ENCODE results near the gene RNF19B. TPM values are rescaled to one million over a fixed set of nuclear protein-coding genes. Genes with fewer than 3 reads are reported as not detected.

RNF19B gene
- total and polyA plus RNA-seq, 10 of the 15 experiments (the other 5 are each of a cell fraction or from before 2014, with no cell fraction given) = 2.8 to 32.6 (median 16.6) TPM

DNA sequence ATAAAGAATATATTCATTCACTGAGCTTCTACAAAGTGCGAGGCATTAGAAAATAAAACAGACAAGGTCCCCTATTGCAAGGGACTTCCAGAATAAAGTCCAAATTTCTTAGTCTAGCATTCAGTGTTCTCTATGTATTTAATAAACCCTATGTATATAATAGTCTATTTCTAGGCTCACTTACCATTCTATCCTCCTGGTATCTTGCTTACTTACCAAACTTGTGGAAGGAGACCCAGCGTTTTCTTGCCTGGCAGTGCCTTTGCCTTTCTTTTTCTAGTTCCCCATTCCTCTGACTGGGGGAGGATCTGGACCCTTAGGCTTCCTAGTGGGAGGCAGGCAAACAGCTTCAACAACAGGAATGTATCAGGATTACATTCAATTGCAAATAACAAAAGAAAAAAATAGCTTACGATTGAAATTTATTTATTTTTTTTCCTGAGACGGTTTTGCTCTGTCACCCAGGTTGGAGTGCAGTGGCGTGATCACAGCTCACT, 690 bp upstream of the RNF19B start (continued):
- TF ChIP-seq, protein P1, sequence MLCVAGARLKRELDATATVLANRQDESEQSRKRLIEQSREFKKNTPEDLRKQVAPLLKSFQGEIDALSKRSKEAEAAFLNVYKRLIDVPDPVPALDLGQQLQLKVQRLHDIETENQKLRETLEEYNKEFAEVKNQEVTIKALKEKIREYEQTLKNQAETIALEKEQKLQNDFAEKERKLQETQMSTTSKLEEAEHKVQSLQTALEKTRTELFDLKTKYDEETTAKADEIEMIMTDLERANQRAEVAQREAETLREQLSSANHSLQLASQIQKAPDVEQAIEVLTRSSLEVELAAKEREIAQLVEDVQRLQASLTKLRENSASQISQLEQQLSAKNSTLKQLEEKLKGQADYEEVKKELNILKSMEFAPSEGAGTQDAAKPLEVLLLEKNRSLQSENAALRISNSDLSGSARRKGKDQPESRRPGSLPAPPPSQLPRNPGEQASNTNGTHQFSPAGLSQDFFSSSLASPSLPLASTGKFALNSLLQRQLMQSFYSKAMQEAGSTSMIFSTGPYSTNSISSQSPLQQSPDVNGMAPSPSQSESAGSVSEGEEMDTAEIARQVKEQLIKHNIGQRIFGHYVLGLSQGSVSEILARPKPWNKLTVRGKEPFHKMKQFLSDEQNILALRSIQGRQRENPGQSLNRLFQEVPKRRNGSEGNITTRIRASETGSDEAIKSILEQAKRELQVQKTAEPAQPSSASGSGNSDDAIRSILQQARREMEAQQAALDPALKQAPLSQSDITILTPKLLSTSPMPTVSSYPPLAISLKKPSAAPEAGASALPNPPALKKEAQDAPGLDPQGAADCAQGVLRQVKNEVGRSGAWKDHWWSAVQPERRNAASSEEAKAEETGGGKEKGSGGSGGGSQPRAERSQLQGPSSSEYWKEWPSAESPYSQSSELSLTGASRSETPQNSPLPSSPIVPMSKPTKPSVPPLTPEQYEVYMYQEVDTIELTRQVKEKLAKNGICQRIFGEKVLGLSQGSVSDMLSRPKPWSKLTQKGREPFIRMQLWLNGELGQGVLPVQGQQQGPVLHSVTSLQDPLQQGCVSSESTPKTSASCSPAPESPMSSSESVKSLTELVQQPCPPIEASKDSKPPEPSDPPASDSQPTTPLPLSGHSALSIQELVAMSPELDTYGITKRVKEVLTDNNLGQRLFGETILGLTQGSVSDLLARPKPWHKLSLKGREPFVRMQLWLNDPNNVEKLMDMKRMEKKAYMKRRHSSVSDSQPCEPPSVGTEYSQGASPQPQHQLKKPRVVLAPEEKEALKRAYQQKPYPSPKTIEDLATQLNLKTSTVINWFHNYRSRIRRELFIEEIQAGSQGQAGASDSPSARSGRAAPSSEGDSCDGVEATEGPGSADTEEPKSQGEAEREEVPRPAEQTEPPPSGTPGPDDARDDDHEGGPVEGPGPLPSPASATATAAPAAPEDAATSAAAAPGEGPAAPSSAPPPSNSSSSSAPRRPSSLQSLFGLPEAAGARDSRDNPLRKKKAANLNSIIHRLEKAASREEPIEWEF (IDR thresholded peaks at IDR 0.05; ENCODE audit: insufficient replicate concordance, low read depth, low read length) = no peak
- TF ChIP-seq ZBED1 (IDR thresholded peaks at IDR 0.05; ENCODE audit: borderline replicate concordance) (no peak), TCF12 (IDR thresholded peaks at IDR 0.05; ENCODE audit: low read depth, low read length) (no peak), CBFB (IDR thresholded peaks at IDR 0.05; ENCODE audit: low read depth) (no peak), YBX1 (IDR thresholded peaks at IDR 0.05) (no peak)
- TF ChIP-seq, protein P2, sequence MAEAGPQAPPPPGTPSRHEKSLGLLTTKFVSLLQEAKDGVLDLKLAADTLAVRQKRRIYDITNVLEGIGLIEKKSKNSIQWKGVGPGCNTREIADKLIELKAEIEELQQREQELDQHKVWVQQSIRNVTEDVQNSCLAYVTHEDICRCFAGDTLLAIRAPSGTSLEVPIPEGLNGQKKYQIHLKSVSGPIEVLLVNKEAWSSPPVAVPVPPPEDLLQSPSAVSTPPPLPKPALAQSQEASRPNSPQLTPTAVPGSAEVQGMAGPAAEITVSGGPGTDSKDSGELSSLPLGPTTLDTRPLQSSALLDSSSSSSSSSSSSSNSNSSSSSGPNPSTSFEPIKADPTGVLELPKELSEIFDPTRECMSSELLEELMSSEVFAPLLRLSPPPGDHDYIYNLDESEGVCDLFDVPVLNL (IDR thresholded peaks at IDR 0.05; ENCODE audit: low read depth, low read length) = no peak
